RWPE2 (cell line): ENCODE data around the gene CBFA2T3.

Experiments
- ATAC-seq: fragments of 200-7000 bp; cut with Tn5 transposase; 3 replicates; pipeline ENCODE4 v1.9.1; 2021; ENCODE audit warnings: low read depth
- DNase-seq: peaks from one replicate; pipeline ENCODE4 v3.0.0-alpha.2; 2020; ENCODE audit warnings: low spot score
- H3K27ac ChIP-seq: fragments of 450-650 bp; 2 replicates; pipeline ENCODE4 v1.5.1; 2017; ENCODE audit warnings: mild to moderate bottlenecking; ENCODE audit not compliant: poor library complexity, severe bottlenecking
- H3K27me3 ChIP-seq: fragments of 250-450 bp; sonication (Bioruptor Pico); 2 replicates; pipeline ENCODE4 v1.5.1; 2021; ENCODE audit warnings: mild to moderate bottlenecking, moderate library complexity; ENCODE audit not compliant: insufficient read depth, poor library complexity, severe bottlenecking
- H3K36me3 ChIP-seq: fragments of 250-450 bp; sonication (Bioruptor Pico); 2 replicates; pipeline ENCODE4 v1.5.1; 2020; ENCODE audit warnings: low read depth, mild to moderate bottlenecking, moderate library complexity
- H3K4me1 ChIP-seq: fragments of 250-450 bp; sonication (Bioruptor Pico); 2 replicates; pipeline ENCODE4 v1.5.1; 2021; ENCODE audit warnings: mild to moderate bottlenecking, moderate library complexity; ENCODE audit not compliant: insufficient read depth, poor library complexity, severe bottlenecking
- H3K4me3 ChIP-seq: fragments of 250-450 bp; sonication (Bioruptor Pico); 2 replicates; pipeline ENCODE4 v1.5.1; 2021; ENCODE audit warnings: mild to moderate bottlenecking, moderate library complexity; ENCODE audit not compliant: severe bottlenecking
- H3K9me3 ChIP-seq: fragments of 250-450 bp; sonication (Bioruptor Pico); 2 replicates; pipeline ENCODE4 v1.5.1; 2021; ENCODE audit warnings: mild to moderate bottlenecking, moderate library complexity; ENCODE audit not compliant: severe bottlenecking
- CTCF ChIP-seq: fragments of 450-650 bp; IDR thresholded peaks from one replicate; pipeline ENCODE4 v1.5.1; 2017; ENCODE audit warnings: mild to moderate bottlenecking, moderate library complexity; ENCODE audit not compliant: poor library complexity, severe bottlenecking

Gene CBFA2T3

DNA sequence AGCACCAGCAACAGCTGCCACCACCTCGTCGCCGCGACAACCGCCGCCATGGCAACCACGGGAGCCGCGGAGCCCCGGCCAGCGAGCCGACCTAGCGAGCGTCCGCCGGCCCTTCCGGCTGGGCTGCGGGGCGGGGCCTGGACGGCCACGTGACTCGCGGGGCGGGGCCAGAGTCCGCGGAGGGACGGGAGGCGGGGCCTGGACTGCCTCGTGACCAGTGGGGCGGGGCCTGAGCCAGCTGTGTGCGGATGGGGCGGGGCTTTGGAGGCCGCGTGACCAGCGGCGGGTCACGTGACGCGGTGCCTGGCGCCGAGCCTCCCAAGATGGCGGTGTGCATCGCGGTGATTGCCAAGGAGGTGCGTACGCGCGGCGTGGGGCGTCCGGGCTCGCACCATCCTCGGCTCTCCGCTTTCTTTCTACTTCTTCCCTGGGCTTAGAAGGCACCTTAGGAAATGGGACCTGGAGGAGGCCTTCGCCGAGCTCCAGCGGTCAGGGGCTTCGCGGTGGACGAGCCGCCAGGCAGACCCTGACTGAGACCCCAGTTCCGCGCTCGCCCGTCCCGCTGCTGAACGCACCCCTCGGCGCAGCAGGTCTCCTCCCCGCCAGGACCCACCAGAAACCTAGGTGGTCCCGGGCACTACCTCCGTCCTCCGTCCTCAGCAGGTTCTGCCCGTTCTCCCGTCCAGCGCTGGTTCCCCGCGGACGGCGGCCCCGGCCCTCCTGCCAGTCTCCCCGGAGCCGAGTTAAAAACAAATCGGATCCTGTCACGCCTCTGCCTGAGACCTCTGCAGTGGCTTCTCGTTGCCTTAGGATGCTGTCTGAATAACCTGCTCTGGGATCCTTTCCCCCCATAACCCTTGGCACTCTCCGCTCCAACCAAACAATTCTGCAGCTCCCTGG, 119.9 kb downstream of the CBFA2T3 start, which contains the start of the genes GALNS and TRAPPC2L:
Gene GALNS, minus strand, starts transcription at position 120 of the 900 bp plus-strand sequence. Its CDS starts 70 bp downstream, at position 50.
Gene TRAPPC2L, plus strand, starts transcription at position 300 of the 900 bp plus-strand sequence. Its CDS starts 24 bp downstream, at position 324.
- H3K4me1 ChIP-seq: no peaks in the 10 kb centered on the region
- H3K27ac ChIP-seq: no peak within 1 kb of the TSS
- no peaks in the 10 kb centered on the region for H3K9me3 ChIP-seq
- peak; percentile 98 for DNase-seq
- TF ChIP-seq CTCF: no peak
- no peaks in the 10 kb centered on the region for H3K27me3 ChIP-seq
- H3K36me3 ChIP-seq: peaks cover 24% of the 10 kb centered on the region
- peak within 1 kb of the TSS; percentile 89 for H3K4me3 ChIP-seq
- peak; percentile 66 for ATAC-seq

GRCh38 chr16:88856122-88856827, 120.7 kb downstream of the CBFA2T3 start:
- H3K27ac ChIP-seq: no peak overlapping the region
- peak; percentile 49 for ATAC-seq
- H3K36me3 ChIP-seq: peaks cover 24% of the 10 kb centered on the region
- H3K9me3 ChIP-seq: no peaks in the 10 kb centered on the region
- H3K4me1 ChIP-seq: no peaks in the 10 kb centered on the region
- TF ChIP-seq CTCF: no peak
- no peaks in the 10 kb centered on the region for H3K27me3 ChIP-seq
- DNase-seq: no peak
- peak overlapping the region; percentile 89 for H3K4me3 ChIP-seq

GRCh38 chr16:88855736-88856121, 121.3 kb downstream of the CBFA2T3 start:
- H3K4me3 ChIP-seq: peak overlapping the region; percentile 89
- no peak for DNase-seq
- TF ChIP-seq CTCF: no peak
- ATAC-seq: no peak
- no peaks in the 10 kb centered on the region for H3K4me1 ChIP-seq
- H3K27me3 ChIP-seq: no peaks in the 10 kb centered on the region
- H3K27ac ChIP-seq: no peak overlapping the region
- no peaks in the 10 kb centered on the region for H3K9me3 ChIP-seq
- peaks cover 20% of the 10 kb centered on the region for H3K36me3 ChIP-seq

- H3K27me3 ChIP-seq: no peaks in the 10 kb centered on the region
- DNase-seq: no peak
- no peak for TF ChIP-seq CTCF
- peaks cover 17% of the 10 kb centered on the region for H3K36me3 ChIP-seq
- no peak overlapping the region for H3K4me3 ChIP-seq
- H3K9me3 ChIP-seq: no peaks in the 10 kb centered on the region
- no peaks in the 10 kb centered on the region for H3K4me1 ChIP-seq
- no peak overlapping the region for H3K27ac ChIP-seq
- ATAC-seq: no peak
Measured at GRCh38 chr16:88855176-88855575, 121.8 kb downstream of the CBFA2T3 start.
